ENCODE data around the gene DRAXIN. TPM values are rescaled to one million over a fixed set of nuclear protein-coding genes. Genes with fewer than 3 reads are reported as not detected.

Gene DRAXIN
- total RNA-seq, 3 donors from 2014 or later (not counting 1 experiment from before 2014, with no cell fraction given), result 10.9 to 24.9 (median 12.1) TPM

DNA sequence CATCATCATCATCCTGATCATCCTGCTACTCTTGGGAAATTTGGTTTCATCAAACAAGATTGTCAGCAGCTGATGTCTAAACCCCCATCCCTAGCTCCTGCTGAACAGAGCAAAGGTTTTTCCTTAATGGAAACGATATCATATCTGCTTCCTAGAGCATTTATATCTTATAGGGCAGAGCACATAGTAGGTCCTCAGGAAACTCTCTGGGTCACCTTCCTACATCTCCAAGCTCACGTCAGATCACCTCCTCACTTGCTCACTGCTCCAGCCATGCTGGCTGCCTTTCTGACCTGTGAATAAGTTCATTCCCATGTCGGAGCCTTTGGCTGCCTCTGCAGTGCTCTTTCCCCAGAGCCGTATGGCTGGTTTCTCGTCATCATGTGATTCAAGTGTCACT lies 47.7 kb upstream of the DRAXIN start:
- DNase-seq (no peak), ATAC-seq (no peak)
- Histone ChIP-seq H3K27me3 (ENCODE audit: control insufficient read depth, insufficient read depth, low read length) (peaks cover 3% of the 10 kb centered on the region), H3K9me3 (ENCODE audit: control insufficient read depth, insufficient read depth, low read length) (no peaks in the 10 kb centered on the region), H3K4me3 (ENCODE audit: low read length) (no peak overlapping the region), H3K27ac (ENCODE audit: low read length) (no peak overlapping the region), H3K36me3 (ENCODE audit: control insufficient read depth, insufficient read depth, low read length) (no peaks in the 10 kb centered on the region), H3K4me1 (ENCODE audit: control insufficient read depth, insufficient read depth, low read length) (peaks cover 4% of the 10 kb centered on the region)
- TF ChIP-seq CTCF (IDR thresholded peaks at IDR 0.05), result no peak
- Mint-ChIP-seq H3K4me1 (peaks cover 0 to 9% of the 10 kb centered on the region in 2 donors), H3K36me3 (no peaks in the 10 kb centered on the region), H3K27ac (no peak overlapping the region), H3K27me3 (ENCODE audit: low read depth in 2 of 2) (no peaks in the 10 kb centered on the region), H3K9me3 (no peaks in the 10 kb centered on the region), H3K4me3 (no peak overlapping the region)
- intact Hi-C loops (cut with micrococcal nuclease), result loop anchor here (5.0 kb wide), 1 partner anchor 306 kb away; no protein-coding TSS in a partner anchor
- 69% methylated on average over 5 of the region's 5 CpGs for WGBS (ENCODE audit: insufficient coverage)

DNA sequence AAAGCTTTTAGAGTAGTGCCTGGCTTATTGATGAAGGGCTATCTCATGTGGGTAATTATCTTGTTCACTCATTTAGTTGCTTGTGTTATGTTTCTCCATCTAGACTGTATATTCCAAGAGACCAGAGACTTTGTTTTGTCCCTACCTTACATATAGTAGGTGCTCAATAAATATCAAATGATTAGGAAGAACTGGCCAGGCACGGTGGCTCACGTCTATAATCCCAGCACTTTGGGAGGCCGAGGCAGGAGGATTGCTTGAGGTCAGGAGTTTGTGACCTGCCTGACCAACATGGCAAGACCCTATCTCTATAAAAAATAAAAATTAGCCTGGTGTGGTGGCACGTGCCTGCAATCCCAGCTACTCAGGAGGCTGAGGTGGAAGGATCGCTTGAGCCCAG lies 46.2 kb upstream of the DRAXIN start:
- no peak for ATAC-seq
- Mint-ChIP-seq H3K4me1 (peaks cover 0 to 17% of the 10 kb centered on the region in 2 donors), H3K4me3 (no peak overlapping the region)

DNA sequence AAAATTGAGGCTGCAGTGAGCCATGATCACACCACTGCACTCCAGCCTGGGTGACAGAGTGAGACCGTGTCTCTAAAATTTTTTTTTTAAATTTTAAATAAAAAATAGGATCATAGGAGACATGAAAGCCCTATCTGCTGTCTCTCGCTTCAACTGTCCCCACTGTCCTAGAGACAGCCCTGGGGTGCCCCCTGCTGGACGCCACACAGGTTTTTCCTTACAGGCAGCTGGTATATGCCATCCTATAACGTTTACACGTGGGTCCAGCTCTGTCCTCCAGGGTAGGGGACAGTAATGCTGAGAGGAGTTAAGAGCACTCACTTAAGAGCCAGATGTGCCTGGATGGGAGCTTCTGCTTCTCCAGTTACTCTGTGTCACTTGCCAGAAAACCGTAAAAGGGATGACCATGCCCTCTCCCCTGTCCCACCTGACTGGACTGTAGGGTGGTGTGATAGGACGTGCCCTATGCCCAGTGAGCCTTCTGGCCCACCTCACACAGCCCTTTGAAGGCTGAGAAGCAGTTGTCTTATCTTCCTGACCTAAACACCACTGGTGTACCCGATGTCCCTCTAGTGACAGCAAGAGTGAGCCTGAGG lies 45.7 kb upstream of the DRAXIN start:
- Histone ChIP-seq H3K36me3 (ENCODE audit: control insufficient read depth, insufficient read depth, low read length) (no peaks in the 10 kb centered on the region), H3K9me3 (ENCODE audit: control insufficient read depth, insufficient read depth, low read length) (no peaks in the 10 kb centered on the region), H3K27ac (ENCODE audit: low read length) (no peak overlapping the region), H3K27me3 (ENCODE audit: control insufficient read depth, insufficient read depth, low read length) (no peaks in the 10 kb centered on the region), H3K4me3 (ENCODE audit: low read length) (no peak overlapping the region), H3K4me1 (ENCODE audit: control insufficient read depth, insufficient read depth, low read length) (peaks cover 23% of the 10 kb centered on the region)
- Mint-ChIP-seq H3K27ac (peak overlapping the region in 1 of 2 donors; percentile 40), H3K4me3 (no peak overlapping the region), H3K9me3 (no peaks in the 10 kb centered on the region), H3K4me1 (peaks cover 2 to 22% of the 10 kb centered on the region in 2 donors), H3K36me3 (no peaks in the 10 kb centered on the region), H3K27me3 (ENCODE audit: low read depth in 2 of 2) (no peaks in the 10 kb centered on the region)
- DNase-seq (peak; percentile 72 to 87), ATAC-seq (peak; percentile 26 to 55 (median 34))
- intact Hi-C loops (cut with micrococcal nuclease), result no loop called here
- 37% methylated on average over 7 of the region's 8 CpGs for WGBS (ENCODE audit: insufficient coverage)
- peak; percentile 81 for TF ChIP-seq CTCF (IDR thresholded peaks at IDR 0.05)

More for the DNA sequence above, 46.2 kb upstream of the DRAXIN start:
- H3K9me3 ChIP-seq (ENCODE audit: control insufficient read depth, insufficient read depth, low read length), result no peaks in the 10 kb centered on the region
- intact Hi-C loops (cut with micrococcal nuclease), result no loop called here
- no peak for DNase-seq
- H3K4me1 ChIP-seq (ENCODE audit: control insufficient read depth, insufficient read depth, low read length), result peaks cover 19% of the 10 kb centered on the region
- 100% methylated on average over 2 of the region's 5 CpGs for WGBS (ENCODE audit: insufficient coverage)
- H3K4me3 ChIP-seq (ENCODE audit: low read length), result no peak overlapping the region
- no peaks in the 10 kb centered on the region for H3K36me3 ChIP-seq (ENCODE audit: control insufficient read depth, insufficient read depth, low read length)
- no peaks in the 10 kb centered on the region for H3K27me3 ChIP-seq (ENCODE audit: control insufficient read depth, insufficient read depth, low read length)
- H3K9me3 Mint-ChIP-seq, result no peaks in the 10 kb centered on the region
- no peak overlapping the region for H3K27ac Mint-ChIP-seq
- no peaks in the 10 kb centered on the region for H3K36me3 Mint-ChIP-seq
- H3K27me3 Mint-ChIP-seq (ENCODE audit: low read depth in 2 of 2), result no peaks in the 10 kb centered on the region
- no peak overlapping the region for H3K27ac ChIP-seq (ENCODE audit: low read length)
- no peak for TF ChIP-seq CTCF (IDR thresholded peaks at IDR 0.05)

- H3K27me3 Mint-ChIP-seq (ENCODE audit: low read depth in 2 of 2), result no peaks in the 10 kb centered on the region
- no peak overlapping the region for H3K4me3 ChIP-seq (ENCODE audit: low read length)
- H3K36me3 Mint-ChIP-seq, result no peaks in the 10 kb centered on the region
- 94% methylated on average over 9 of the region's 9 CpGs for WGBS (ENCODE audit: insufficient coverage)
- H3K27ac Mint-ChIP-seq, result peak overlapping the region in 1 of 2 donors; percentile 40
- peaks cover 29% of the 10 kb centered on the region for H3K4me1 ChIP-seq (ENCODE audit: control insufficient read depth, insufficient read depth, low read length)
- TF ChIP-seq CTCF (IDR thresholded peaks at IDR 0.05), result no peak
- H3K27me3 ChIP-seq (ENCODE audit: control insufficient read depth, insufficient read depth, low read length), result no peaks in the 10 kb centered on the region
- intact Hi-C loops (cut with micrococcal nuclease), result no loop called here
- no peaks in the 10 kb centered on the region for H3K9me3 ChIP-seq (ENCODE audit: control insufficient read depth, insufficient read depth, low read length)
- H3K36me3 ChIP-seq (ENCODE audit: control insufficient read depth, insufficient read depth, low read length), result no peaks in the 10 kb centered on the region
- DNase-seq (no peak), ATAC-seq (no peak)
- H3K4me1 Mint-ChIP-seq, result peaks cover 7 to 27% of the 10 kb centered on the region in 2 donors
- no peak overlapping the region for H3K4me3 Mint-ChIP-seq
- H3K9me3 Mint-ChIP-seq, result no peaks in the 10 kb centered on the region
- H3K27ac ChIP-seq (ENCODE audit: low read length), result no peak overlapping the region
These were observed 45.2 kb upstream of the DRAXIN start for GRCh38 chr1:11646317-11646716.
